HG03108 (cell line): ENCODE results near the gene BRPF3.

Experiments
- ATAC-seq: cut with Tn5 transposase; IDR thresholded peaks from one replicate; pipeline ENCODE4 v1.9.1; 2021; ENCODE audit warnings: moderate library complexity; ENCODE audit not compliant: unreplicated experiment

The BRPF3 gene

DNA sequence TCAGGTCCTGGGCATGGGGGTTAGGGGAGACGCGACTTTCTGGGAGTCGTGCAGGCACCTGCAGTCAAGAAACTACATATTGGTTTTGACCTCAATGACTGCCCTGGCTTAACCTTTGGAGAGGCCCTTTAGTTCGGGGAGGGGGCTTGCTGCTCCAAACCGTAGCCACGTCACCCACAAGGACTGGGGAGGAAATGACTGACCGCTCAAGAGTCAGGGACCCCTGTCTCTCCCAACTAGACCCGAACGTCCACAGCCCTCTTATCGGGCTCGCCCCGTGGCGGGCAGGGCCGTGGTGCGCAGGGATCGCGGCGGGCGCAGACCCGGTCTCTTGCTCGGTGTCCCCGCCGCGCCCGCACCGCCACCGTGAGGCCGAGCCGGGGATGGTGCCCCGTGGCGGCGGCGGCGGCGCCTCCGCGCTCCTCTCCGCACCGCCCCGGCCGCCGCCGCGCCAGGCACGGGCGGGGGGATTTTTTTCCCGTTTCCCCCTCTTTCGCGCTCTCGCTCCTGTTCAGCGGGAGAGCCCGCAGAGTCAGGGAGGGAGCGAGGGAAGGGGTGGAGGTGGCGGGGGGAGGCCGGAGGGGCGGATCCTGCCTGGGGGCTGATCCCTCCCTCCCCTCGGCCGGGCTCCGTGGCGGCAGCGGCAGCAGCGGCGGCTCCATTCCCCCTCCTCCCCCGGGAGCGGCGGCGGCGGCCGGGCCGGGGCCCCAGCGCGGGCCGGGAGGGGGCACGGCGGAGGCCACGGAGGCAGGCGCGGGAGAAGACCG, at the start of gene BRPF3:
Gene BRPF3 (plus strand): TSS at position 632 of the 767 bp plus-strand sequence. CDS start 3,579 bp downstream, outside the sequence.
- peak; percentile 44 for ATAC-seq

DNA sequence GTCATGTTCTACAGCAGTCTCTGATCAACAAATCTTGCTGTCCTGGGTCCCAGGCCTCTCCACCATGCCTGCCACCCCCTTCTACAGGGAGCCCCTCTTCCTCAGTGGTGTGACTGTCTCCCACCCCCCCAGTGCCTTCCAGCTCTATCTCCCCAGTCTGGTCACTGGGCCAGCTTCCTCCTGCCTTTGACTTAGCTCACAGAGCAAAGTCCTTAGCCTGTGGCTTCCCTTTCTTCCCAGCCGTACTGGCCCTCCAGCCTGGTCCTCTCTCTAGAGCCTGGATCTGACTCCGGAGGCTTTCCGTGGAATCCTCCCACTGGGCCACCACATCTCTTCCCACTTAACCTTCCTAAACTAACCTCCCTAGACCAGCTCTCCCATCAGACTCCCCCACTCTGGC, 49.2 kb upstream of the BRPF3 start:
- ATAC-seq = no peak

DNA sequence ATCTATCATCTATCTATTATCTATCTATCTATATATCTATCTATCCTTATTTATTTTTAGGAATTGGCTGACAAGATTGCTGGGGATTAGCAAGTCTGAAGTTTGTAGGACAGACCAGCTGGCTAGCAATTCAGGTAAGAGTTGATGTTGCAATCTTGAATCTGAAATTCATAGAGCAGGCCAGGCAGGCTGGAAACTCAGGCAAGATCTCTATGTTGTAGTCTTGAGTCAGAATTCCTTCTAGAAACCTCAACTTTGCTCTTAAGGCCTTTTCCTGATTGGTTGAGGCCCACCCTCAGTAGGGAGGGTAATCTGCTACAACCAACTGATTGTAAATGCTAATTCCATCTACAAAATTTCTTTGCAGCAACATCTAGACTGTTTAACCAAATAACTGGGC, 47.1 kb upstream of the BRPF3 start:
- no peak for ATAC-seq

DNA sequence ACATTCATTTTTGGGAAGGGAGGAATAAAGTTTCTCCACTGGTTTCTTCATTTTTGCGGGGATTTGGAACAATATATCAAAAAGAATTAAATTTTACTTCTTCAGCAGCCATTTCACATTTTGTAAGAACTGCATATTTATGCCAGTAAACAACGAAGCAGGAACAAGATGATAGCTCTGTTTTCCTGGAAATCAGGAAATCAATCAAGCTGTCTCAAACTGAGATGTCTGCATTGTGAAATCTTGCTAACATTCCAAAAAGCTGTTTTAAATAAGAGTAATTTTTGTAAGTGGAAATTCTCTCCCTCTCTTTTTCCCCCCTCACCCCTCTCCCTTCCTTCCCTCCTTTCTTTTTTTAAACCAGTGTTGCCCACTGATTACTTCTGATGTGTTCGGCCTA, 46.3 kb upstream of the BRPF3 start:
- no peak for ATAC-seq

DNA sequence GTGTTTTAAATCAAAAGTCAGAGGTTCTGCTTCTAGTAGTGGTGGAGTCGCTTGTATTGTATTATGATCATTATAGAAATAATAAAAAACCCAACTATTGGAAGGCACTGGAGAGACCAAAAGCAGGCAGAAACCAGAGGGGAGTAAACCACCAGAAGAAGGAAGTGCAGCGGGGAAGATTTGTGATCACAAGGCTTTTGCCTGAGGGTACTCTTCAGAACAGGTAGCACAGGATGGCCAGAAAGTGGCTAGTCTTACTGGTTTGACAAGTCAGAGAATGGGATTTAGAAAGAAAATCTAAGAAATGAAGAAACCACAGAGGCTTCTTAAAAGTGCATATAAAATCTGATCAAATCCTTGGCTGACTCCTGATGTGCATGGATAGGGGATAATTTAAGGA, 42.3 kb upstream of the BRPF3 start:
- ATAC-seq = no peak

DNA sequence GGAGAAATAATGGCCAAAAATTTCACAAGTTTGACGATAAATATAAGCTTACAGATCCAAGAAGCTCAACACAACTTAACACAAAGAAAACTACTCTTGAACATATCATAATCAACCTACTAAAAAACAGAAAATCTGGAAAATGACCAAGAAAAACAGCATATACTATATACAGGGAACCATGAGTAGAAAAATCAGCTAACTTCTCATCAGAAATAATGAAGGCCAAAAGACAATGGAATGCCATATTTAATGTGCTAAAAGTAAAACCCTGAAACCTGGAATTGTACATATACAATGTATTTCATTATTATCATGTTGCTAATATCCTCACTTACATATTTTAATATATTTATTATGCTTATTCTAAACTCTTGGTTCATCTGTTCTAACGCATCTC, 40.9 kb upstream of the BRPF3 start:
- no peak for ATAC-seq

DNA sequence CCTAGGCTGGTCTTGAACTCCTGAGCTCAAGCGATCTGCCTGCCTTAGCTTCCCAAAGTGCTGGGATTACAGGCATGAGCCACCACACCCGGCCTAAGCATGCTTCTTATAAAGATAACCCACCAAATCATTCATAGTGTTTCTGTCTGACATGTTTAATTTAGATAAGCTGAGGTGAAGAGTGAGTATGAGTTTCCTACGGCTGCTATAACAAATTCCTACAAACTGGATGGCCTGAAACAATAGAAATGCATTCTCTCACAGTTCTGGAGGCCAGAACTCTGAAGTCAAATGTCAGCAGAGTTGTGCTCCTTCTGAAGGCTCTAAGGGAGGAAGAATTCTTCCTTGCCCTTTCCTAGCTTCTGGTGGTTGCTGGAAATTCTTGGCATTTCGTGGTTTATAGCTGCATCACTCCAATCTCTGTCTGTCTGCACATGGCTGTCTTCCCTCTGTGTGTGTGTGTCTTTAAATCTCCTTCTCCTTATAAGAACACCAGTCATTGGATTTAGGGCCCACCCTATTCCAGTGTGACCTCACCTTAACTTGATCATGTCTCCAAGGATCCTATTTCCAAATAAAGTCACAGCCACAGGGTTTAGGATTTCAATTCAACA, 36.3 kb upstream of the BRPF3 start:
- no peak for ATAC-seq

DNA sequence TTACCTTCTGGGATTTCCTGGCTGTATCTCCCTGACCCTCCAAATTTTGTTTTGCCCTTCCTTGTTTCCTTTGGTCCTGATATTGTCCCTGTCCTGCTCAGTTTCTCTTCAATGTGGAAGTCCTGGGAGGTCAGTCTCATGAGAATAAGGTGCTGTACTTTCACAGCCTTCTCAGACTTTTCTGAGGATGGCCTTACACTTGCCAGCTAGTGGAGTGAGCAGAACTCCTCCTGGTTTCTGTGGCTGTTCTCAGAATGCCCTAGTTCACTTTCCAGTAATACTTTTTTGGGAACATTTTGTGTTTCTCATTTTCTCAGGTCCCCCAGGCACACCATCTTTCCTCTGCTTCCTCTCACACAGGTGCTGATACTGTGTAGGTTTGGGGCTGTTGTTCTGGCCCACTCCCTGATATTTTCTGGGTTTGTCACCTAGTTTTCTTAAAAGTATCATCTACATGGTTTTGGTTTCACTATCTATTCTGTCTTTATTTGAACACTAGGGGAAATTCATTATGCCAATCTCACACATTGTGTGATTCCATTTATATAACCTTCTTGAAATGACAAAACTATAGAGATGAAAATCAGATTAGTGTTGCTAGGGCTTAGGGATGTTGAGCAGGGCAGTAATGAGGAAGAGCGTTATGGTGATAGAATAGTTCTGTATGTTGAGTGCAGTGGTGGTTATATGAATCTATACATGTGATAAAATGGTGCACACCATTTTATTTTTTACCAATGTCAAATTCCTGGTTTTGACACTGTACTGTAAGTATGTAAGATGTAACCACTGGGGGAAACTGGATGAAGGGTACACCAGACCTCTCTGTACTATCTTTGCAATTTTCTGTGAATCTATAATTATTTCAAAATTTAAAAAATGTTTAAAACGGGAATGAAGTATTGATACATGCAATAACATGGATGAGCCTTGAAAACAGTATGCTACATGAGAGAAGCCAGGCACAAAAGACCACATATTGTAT, 27.2 kb upstream of the BRPF3 start:
- ATAC-seq = no peak

DNA sequence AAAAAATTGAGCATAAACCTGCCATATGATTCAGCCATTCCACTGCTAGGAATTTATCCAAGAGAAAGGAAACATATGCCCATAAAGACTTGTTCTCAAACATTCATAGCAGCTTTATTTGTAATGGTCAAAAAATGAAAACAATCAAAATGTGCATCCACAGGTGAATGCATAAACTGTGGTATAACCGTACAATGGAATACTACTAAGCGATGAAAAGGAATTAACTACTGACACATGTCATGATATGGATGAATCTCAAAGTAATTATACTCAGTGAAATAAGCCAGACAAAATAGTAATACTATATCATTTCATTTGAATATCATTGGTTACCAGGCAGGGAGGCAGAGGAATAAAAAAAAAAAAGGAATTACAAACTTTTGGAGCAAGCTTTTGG, 25.8 kb upstream of the BRPF3 start:
- ATAC-seq = no peak

DNA sequence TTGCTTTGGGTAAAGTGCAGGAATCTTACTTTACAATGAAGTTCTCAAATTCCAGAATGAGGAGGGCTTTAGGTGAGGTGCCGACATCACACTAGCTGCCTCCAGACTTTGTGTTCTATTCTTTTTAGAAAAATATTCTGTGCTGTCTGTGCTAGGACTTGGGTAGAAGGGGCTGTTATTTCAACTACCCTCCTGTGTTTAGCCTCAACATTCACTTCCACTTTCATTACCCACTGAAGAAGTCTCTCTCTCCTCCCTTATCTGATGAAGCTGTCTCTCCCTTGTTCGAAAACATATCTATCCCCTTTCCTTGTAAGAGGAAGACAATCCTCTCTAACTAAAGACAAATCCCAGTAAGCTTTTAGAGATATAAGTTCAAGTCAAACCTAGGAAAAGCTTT, 25.0 kb upstream of the BRPF3 start:
- ATAC-seq = no peak

DNA sequence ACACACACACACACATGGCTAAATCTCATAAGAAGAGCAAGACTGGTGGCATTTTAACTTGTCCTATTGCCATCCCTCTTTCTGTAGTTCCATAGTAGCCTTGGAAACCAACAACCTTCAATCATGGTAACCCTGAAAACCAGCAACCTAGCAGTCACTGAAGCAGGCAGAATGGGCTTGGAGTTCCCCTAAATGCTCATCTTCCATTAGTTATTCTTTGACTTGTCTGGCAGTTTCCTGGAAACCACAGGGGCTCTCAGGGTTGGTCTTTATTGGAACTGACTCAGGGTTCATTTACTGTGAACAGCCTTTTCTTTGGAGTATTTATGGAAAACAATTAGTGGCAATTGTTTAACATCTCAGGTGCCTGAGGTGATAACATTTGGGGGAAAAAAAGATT, 19.4 kb upstream of the BRPF3 start:
- no peak for ATAC-seq

DNA sequence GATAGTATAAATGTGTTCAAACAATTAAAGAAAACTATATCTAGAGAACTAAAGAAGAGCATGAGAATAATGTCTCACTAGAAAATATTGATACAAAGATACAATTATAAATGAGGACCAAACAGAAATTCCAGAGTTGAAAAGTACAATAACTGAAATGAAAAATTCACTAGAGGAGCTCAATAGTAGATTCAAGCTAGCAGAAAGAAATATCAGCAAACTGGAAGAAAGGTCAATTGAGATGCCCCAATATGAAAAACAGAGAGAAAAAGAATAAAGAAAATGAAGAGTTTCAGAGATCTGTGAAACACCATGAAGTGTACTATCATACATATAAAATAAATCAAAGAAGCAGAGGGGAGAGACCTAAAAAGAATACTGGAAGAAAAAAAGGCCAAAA, 18.0 kb upstream of the BRPF3 start:
- ATAC-seq = no peak

DNA sequence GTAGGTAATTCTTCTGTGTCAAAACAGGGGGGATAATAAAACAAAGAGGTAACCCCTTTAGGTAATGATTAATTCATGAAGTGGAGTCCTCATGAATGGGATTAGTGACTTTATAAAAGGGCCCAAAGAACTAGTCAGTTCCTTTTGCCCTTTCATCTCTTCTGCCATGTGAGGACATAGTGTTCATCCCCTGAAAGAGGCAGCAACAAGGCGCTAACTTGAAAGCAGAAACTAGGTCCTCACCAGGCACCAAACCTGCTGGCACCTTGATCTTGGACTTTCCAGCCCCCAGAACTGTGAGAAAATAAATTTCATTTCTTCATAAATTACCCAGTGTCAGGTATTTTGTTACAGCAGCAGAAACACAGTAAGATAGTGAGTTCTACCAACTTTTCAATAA, 16.4 kb upstream of the BRPF3 start:
- no peak for ATAC-seq

DNA sequence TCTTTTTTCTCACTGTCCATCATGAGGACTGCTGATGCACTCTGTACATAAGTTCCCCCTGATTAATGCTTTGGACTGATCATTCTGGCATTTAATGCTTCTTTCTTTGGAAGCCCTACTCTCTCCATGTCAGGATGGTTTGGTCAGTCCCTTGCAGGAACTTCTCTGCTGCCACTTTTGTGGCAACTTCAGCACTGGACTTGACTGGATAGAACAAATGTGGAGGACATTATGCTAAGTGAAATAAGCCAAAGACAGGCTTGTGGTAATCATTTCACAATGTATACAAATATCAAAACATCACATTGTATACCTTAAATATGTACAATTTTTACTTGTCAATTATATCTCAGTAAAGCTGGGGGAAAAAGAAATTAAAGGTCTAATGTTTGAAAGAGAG, 12.2 kb upstream of the BRPF3 start:
- no peak for ATAC-seq

DNA sequence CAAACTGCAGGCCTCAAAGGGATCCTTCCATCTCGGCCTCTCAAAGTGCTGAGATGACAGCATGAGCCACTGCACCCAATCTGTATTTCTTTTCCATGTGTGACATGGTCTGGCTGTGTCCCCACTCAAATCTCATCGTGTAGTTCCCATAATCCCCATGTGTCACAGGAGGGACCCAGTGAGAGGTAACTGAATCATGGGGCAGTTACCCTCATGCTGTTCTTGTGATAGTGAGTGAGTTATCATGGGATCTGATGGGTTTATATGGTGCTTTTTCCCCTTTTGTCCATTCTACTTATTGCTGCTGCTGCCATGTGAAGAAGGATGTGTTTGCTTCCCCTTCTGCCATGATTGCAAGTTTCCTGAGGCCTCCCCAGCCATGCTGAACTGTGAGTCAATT, 10.3 kb upstream of the BRPF3 start:
- no peak for ATAC-seq

DNA sequence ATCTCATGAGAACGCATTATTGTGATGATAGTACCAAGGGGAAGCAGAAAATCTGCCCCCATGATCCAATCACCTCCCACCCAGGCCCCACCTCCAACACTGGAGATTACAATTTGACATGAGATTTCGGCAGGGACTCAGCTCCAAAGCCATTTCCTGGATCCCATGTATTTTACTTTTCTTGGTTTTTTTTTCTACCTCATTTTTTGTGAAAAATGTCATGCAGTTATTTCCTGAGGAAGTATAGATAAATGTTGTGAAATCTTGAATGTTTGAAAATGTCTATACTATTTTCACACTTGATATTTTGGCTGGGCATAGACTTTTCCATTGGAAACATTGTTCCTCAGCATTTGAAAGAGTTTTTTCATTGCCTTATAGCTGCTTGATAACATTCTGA, 9.1 kb upstream of the BRPF3 start:
- no peak for ATAC-seq

DNA sequence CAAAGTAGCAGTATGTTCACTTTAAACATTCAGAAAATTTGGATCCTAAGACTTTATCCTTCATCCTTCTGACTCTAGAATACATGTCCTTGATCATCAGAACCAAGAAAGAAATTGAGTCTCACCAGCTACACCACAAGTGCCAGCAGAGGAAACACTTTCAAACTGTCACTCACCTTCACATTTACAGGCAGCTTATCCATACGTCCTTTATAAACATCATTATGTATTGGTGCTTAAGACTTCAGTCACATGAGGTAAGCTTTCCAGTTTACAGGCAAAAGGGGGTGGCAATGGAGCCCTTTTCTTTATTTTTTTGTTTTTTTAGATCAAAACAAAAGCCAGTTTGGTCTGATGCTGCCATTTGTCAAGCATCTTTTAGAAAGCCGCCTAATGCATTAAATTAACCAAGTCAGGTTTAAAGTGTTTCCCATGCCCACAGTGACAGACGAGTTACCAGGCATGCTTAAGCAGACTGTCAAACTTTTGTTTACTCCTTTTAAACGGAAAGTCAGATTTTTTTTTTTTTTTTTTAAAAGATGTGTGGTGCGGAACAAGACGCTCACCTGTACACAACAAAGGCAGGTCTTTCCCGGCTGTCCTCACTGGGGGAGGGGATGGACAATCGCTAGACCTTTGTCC, 952 bp upstream of the BRPF3 start:
- ATAC-seq = no peak

DNA sequence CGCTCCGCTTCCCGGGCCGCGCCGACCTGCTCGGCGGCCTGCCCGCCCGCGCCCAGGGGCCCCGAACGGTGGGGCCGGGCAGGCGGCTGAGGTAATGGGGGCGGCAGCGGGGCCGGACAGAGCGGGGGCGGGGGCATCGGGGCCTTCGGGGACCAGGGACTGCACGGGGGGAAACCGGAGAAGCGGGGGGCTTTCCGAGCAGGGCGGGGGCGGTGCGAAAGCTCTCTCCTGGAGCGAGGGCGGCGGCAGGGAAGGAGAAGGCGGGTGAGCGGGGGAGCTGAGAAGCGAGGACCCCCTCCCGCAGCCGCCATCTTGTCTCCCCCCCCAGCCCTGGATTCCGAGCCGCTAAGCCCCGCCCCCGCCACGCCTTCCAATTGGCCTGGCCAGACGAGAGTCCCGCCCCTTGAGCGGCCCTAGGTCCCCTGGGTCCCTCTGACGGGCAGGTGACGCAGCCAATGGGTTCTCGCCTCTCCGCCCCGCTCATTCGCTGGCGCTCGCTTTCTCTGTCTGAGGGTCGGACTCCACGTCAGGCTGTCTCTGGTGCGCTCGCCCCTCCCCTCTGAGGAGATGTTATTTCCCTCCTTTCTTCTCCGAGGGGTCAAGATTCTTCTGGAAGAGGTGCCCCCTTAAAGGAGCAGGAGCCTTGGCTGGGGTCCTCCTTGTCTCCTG, 470 bp downstream of the BRPF3 start:
- ATAC-seq = peak; percentile 93

DNA sequence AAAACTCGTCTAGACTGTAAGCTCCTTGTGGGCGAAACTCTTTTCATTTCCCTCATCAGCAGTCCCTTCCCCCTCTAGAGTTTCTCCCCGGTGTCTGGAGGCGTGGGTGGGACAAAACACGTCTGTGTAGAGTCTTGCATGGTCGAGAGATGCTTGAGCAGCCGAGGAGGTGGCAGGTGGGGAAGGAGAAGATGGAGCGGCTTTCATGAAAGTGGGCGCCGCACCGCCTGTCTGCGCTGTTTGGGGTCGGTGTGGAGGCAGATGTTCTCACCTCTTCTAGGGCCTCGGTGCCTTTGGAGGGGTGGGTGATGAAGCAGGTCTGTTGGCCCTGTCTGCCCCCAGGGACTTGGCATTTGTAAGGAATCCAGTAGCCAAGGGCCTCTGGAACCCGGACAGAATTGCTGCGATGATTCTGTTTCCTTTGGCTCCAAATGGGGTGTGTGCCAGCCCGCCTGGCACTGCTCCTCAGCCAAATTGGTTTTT, 1.2 kb downstream of the BRPF3 start:
- no peak for ATAC-seq

DNA sequence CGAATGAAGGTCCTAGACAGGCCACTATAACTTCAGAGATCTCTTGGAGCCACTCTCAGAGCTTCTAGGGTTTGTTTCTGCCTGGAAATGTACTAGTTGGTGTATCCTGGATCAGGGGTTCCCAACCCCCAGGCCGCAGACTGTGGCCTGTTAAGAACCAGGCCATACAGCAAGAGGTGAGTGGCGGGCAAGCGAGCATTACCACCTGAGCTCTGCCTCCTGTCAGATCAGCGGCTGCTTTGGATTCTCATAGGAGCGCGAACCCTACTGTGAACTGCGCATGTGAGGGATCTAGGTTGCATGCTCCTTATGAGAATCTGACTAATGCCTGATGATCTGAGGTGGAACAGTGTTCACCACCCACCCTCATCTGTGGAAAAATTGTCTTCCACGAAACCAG, 2.4 kb downstream of the BRPF3 start:
- ATAC-seq = no peak
